Dermis microvascular lymphatic vessel endothelial cell (primary cell): ENCODE measurements around the gene PHLPP2. TPM values are rescaled to one million over a fixed set of nuclear protein-coding genes. Genes with fewer than 3 reads are reported as not detected.

Source experiments
- DNase-seq, 2 donors: peaks; one replicate each; pipeline versions ENCODE4 v3.0.0 to v3.0.0-alpha.2; 2010; ENCODE audit warnings: low read depth in 2 of 2
- total RNA-seq: library from RNA; depleted of rRNA; stranded (reverse); fragments of >200 nt; gene quantifications from 2 replicates; pipeline ENCODE4 v1.2.1, GENCODE V29; 2014

The PHLPP2 gene
- total RNA-seq, 1 donor from 2014 or later, result 4.5 TPM

- DNase-seq, result no peak
Measured at GRCh38 chr16:71669926-71670536, 54.5 kb downstream of the PHLPP2 start.

- no peak for DNase-seq
Measured at GRCh38 chr16:71666928-71667707, 57.4 kb downstream of the PHLPP2 start.

- DNase-seq, result no peak
Measured at GRCh38 chr16:71666264-71666663, 58.2 kb downstream of the PHLPP2 start.

GRCh38 chr16:71659471-71659870 lies 65.0 kb downstream of the PHLPP2 start:
- DNase-seq, result no peak

- no peak for DNase-seq
Measured at GRCh38 chr16:71658771-71659170, 65.7 kb downstream of the PHLPP2 start.

DNA sequence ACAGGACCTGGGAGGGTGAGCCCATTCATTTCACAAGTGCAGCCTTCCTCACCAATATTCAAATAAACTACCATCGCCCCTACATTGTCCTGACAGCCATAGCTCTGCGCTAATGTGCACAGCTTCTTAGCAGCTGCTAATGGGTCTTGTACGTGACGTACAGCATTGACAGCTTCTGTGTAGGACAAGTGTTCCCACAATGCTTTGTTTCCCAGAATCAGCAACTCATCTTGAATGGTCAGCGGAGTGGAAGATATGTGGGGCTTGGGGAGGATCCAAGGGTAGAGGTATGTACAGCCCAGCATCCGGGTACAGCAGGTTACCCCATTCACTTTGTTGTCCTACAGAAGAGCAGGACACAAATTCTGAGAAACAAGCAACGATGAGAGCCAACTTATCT lies 74.8 kb downstream of the PHLPP2 start:
- no peak for DNase-seq

- no peak for DNase-seq
Measured at GRCh38 chr16:71648921-71649320, 75.6 kb downstream of the PHLPP2 start.

DNA sequence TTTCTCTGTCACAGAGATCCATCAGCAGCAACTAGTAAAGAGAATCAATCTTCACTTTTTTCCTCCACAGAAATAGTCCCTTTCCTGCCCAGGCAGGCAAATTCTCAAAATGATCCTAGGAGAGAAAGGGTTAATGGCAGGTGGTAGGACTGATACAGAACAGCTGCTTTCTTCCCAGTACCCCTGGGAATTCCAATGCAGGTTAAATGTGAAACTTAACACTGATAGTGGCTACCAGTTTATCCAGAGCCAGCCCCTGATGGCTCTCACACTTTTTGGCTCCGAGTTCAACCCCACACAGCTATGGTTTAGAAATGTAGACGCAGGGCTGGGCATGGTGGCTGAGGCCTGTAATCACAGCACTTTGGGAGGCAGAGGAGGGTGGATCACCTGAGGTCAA lies 76.3 kb downstream of the PHLPP2 start:
- no peak for DNase-seq

DNA sequence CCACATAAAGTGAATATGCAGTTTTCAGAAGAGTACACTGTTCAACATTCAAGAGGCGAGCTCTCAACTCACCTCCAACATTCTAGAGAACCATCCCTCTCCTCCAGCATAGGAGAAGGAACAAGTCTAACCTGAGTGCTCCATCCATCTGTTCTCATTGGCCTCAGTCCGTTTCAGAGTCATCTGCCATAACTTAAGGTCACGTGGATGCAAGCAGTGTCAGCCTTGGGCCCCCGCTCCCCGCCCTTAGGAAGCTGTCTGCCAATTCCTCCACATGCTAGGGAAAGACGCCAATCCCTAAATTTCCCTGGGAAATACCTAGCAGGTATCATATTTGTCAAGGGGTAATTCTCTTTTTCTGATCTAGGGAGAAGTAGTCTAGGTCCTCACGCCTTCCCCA lies 77.1 kb downstream of the PHLPP2 start:
- no peak for DNase-seq

DNA sequence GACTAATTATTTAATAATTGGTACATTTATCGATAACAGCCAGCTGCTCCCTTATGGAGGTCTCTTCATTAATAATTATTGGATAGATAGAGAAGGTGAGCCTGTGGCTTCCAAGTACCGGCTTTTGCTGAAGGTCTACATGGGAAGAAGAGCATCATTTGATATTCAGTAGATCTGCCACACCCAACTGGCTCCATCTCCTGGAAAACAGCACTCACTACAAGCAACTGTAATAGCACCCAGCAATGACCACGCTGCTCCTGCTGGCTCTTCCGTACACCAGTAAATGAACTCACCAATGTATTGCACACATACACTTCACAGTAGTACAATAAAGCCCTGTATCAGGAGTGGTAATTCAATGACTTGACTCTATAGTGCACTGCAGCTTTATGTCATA lies 79.1 kb downstream of the PHLPP2 start:
- DNase-seq, result peak; percentile 6 to 29

GRCh38 chr16:71637398-71637797 lies 87.1 kb downstream of the PHLPP2 start:
- DNase-seq, result no peak

GRCh38 chr16:71635632-71636031 lies 88.9 kb downstream of the PHLPP2 start:
- DNase-seq, result no peak

DNA sequence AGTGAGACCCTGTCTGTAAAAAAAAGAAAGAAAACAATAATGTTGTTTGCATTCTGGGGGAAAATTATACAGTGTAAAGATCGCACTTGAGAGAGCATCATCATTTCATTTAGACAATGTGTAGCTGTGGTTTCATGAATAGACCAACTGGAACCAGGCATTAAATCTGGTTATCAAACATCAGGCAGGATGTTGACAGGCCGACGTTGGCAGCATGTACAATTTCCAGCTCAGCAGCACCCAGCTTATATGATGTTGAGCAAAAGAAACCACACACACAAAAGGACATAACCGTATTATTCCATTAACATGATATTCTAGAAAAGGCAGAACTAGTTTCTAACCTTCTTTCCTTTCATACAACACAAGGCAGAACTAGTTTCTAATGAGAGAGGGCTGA lies 92.7 kb downstream of the PHLPP2 start:
- no peak for DNase-seq

DNA sequence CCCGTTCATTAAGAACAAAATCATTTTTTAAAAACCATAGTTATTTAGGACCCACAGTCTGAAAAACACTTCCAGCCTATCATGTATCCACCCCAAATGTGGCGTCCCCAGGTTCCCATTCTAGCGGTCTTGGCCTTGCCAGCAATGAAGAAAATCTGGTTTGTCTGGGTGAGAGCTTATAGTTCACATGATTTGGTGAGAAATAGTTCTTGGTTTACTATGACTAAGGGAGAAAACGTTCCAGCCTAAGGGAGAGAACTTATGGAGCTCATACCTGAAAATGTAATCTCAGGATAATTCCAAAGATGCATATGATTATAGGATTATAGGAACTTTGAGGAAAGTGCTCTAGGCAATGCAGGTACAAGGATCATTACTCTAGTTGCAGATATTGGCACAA lies 93.7 kb downstream of the PHLPP2 start:
- no peak for DNase-seq

GRCh38 chr16:71629278-71630016 lies 95.1 kb downstream of the PHLPP2 start:
- DNase-seq, result no peak

- peak; percentile 61 to 64 for DNase-seq
Measured at GRCh38 chr16:71628810-71629209, 95.7 kb downstream of the PHLPP2 start.

- DNase-seq, result no peak
Measured at GRCh38 chr16:71627731-71628181, 96.7 kb downstream of the PHLPP2 start.

DNA sequence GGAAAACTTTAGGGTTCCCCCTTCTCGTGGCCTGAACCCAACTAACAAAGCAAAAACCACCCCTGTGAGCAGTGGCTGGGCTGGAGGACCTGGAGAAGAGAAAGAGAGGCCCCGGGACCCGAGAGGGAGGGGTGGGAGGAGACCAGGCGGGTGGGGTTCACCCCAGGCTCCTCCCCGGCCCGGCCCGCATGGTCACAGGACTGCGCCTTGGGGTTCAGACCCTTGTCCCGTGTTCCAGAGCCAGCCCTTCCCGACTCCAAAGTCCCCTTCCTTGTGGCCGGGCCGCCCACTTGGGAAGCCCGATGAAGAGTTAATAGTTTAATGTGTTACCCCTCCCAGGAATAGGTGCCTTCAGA lies 97.7 kb downstream of the PHLPP2 start:
- DNase-seq, result no peak

- no peak for DNase-seq
Measured at GRCh38 chr16:71626018-71626857, 98.3 kb downstream of the PHLPP2 start, which contains the start of gene MARVELD3. Gene MARVELD3 (plus strand): TSS chr16:71626184. CDS start chr16:71626230, 46 bp downstream.

DNA sequence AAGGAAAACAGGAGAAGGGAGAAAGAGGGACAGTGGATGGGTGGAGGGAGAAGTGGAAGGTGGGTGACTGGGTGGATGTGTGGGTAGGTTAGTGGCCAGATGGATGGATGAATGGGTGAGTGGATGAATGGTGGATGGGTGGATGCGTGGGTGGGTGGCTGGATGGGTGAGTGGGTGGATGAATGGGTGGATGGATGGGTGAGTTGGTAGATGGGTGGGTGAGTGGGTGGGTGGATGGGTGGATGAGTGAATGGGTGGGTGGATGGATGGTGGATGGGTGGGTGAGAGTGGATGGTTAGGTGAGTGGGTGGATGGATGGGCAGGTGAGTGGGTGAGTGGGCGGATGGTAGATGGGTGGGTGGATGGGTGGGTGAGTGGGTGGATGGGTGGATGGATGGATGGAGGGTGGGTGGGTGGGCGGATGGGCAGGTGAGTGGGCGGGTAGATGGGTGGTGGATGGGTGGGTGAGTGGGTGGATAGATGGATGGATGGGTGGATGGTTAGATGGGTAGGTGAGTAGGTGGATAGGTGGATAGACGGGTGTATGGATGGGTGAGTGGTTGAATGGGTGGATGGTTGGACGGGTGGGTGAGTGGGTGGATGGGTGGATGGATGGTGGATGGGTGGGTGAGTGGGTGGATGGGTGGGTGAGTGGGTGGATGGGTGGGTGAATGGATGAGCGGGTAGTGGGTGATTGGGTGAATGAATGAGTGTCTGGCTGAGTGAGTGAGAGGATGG lies 99.2 kb downstream of the PHLPP2 start:
- DNase-seq, result no peak

- DNase-seq, result no peak
Measured at GRCh38 chr16:71623597-71623996, 100.9 kb downstream of the PHLPP2 start.
